ENCODE data around the gene FBXO15. TPM values are rescaled to one million over a fixed set of nuclear protein-coding genes. Genes with fewer than 3 reads are reported as not detected.

Gene FBXO15
- total RNA-seq, 2 experiments from 2014 or later, result 0.54 to 2.1 TPM

- intact Hi-C loops (cut with micrococcal nuclease; ENCODE audit: unreplicated experiment), result loop anchor here (2.0 kb wide), 1 partner anchor 83 kb away; no protein-coding TSS in a partner anchor
- no TSS peak for BruUV-seq (replicated peaks)
Observed at GRCh38 chr18:74141667-74142066, 6.0 kb downstream of the FBXO15 start.

GRCh38 chr18:74140582-74140981, 7.1 kb downstream of the FBXO15 start:
- no peak overlapping the region for H2AFZ ChIP-seq (ENCODE audit: low read length)
- H3K36me3 ChIP-seq (ENCODE audit: insufficient read depth, low read length), result no peaks in the 10 kb centered on the region
- no peaks in the 10 kb centered on the region for H3K9me3 ChIP-seq (ENCODE audit: low read length)
- no peak overlapping the region for H3K4me3 ChIP-seq (ENCODE audit: low read depth, low read length, poor library complexity, severe bottlenecking)
- POLR2A ChIA-PET, result no interaction called here
- no peaks in the 10 kb centered on the region for H3K9me2 ChIP-seq (ENCODE audit: insufficient read depth, low read length)
- TF ChIP-seq EZH2phosphoT487 (IDR thresholded peaks at IDR 0.05; ENCODE audit: borderline replicate concordance, low read depth, low read length) (no peak), CTCF (conservative IDR thresholded peaks at IDR 0.05; ENCODE audit: low read length) (no peak)
- DNase-seq (ENCODE audit: low spot score), result no peak
- H3K4me2 ChIP-seq (ENCODE audit: low read length), result no peak overlapping the region
- H3K79me2 ChIP-seq (ENCODE audit: insufficient read depth, low read depth, low read length), result no peaks in the 10 kb centered on the region
- BruUV-seq (replicated peaks), result no TSS peak
- no peaks in the 10 kb centered on the region for H3K4me1 ChIP-seq (ENCODE audit: insufficient read depth, low read length, poor library complexity, severe bottlenecking)
- CTCF ChIA-PET (ENCODE audit: unreplicated experiment), result no interaction called here
- intact Hi-C loops (cut with micrococcal nuclease; ENCODE audit: unreplicated experiment), result no loop called here
- no peak overlapping the region for H3K27ac ChIP-seq (ENCODE audit: low read depth, low read length, poor library complexity, severe bottlenecking)
- H4K20me1 ChIP-seq (ENCODE audit: insufficient read depth, low read length), result no peaks in the 10 kb centered on the region

More at GRCh38 chr18:74141667-74142066, 6.0 kb downstream of the FBXO15 start:
- H3K9me2 ChIP-seq (ENCODE audit: insufficient read depth, low read length), result no peaks in the 10 kb centered on the region
- TF ChIP-seq EZH2phosphoT487 (IDR thresholded peaks at IDR 0.05; ENCODE audit: borderline replicate concordance, low read depth, low read length) (no peak), CTCF (conservative IDR thresholded peaks at IDR 0.05; ENCODE audit: low read length) (no peak)
- no peaks in the 10 kb centered on the region for H3K9me3 ChIP-seq (ENCODE audit: low read length)
- no peaks in the 10 kb centered on the region for H4K20me1 ChIP-seq (ENCODE audit: insufficient read depth, low read length)
- no peak overlapping the region for H3K4me2 ChIP-seq (ENCODE audit: low read length)
- no peaks in the 10 kb centered on the region for H3K36me3 ChIP-seq (ENCODE audit: insufficient read depth, low read length)
- no peak overlapping the region for H3K4me3 ChIP-seq (ENCODE audit: low read depth, low read length, poor library complexity, severe bottlenecking)
- DNase-seq (ENCODE audit: low spot score), result no peak
- H3K79me2 ChIP-seq (ENCODE audit: insufficient read depth, low read depth, low read length), result no peaks in the 10 kb centered on the region
- ChIA-PET CTCF (ENCODE audit: unreplicated experiment) (no interaction called here), POLR2A (no interaction called here)
- no peak overlapping the region for H2AFZ ChIP-seq (ENCODE audit: low read length)
- H3K4me1 ChIP-seq (ENCODE audit: insufficient read depth, low read length, poor library complexity, severe bottlenecking), result peaks cover 2% of the 10 kb centered on the region
- H3K27ac ChIP-seq (ENCODE audit: low read depth, low read length, poor library complexity, severe bottlenecking), result no peak overlapping the region

GRCh38 chr18:74139888-74140287, 7.7 kb downstream of the FBXO15 start:
- Histone ChIP-seq H3K4me3 (ENCODE audit: low read depth, low read length, poor library complexity, severe bottlenecking) (no peak overlapping the region), H3K4me1 (ENCODE audit: insufficient read depth, low read length, poor library complexity, severe bottlenecking) (no peaks in the 10 kb centered on the region), H2AFZ (ENCODE audit: low read length) (no peak overlapping the region), H3K9me3 (ENCODE audit: low read length) (no peaks in the 10 kb centered on the region), H3K79me2 (ENCODE audit: insufficient read depth, low read depth, low read length) (no peaks in the 10 kb centered on the region), H3K36me3 (ENCODE audit: insufficient read depth, low read length) (no peaks in the 10 kb centered on the region), H3K4me2 (ENCODE audit: low read length) (no peak overlapping the region), H3K27ac (ENCODE audit: low read depth, low read length, poor library complexity, severe bottlenecking) (no peak overlapping the region), H4K20me1 (ENCODE audit: insufficient read depth, low read length) (no peaks in the 10 kb centered on the region), H3K9me2 (ENCODE audit: insufficient read depth, low read length) (no peaks in the 10 kb centered on the region)
- TF ChIP-seq CTCF (conservative IDR thresholded peaks at IDR 0.05; ENCODE audit: low read length) (no peak), EZH2phosphoT487 (IDR thresholded peaks at IDR 0.05; ENCODE audit: borderline replicate concordance, low read depth, low read length) (no peak)
- no peak for DNase-seq (ENCODE audit: low spot score)
- ChIA-PET POLR2A (no interaction called here), CTCF (ENCODE audit: unreplicated experiment) (no interaction called here)
- intact Hi-C loops (cut with micrococcal nuclease; ENCODE audit: unreplicated experiment), result no loop called here
- BruUV-seq (replicated peaks), result no TSS peak
